Hepatic stellate cell (primary cell): ENCODE results near the gene INO80.
"Not testable (repeated sequence)": the region's sequence is repeated elsewhere in the genome, so short reads cannot be mapped to it uniquely, and the experiment has no call there.

Source experiments
- DNase-seq: peaks from one replicate; pipeline ENCODE4 v3.0.0; 2011; ENCODE audit warnings: low spot score

The INO80 gene

GRCh38 chr15:41116116-41116961 lies at the start of gene INO80:
TSS of gene INO80 (minus strand) at chr15:41116280. CDS start at chr15:41096310, 19,970 bp downstream.
- peak; percentile 94 for DNase-seq

DNA sequence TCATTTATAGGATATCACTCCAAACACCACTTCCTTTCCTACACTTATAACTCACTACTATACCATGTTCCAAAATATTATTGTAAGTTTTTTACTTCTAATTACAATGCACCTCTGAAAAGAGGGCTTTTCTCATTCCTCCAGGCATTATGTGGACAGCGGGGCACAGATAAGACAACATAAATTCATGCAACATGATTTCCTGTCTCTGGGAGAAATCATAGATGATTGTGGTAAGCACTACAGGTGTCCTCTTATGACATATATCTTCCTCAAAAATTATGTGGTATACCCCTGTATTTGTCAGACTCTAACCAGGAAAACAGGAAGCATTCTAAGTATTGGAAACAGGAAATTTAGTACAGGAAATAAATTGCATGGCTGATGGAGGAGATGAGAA lies 45.7 kb upstream of the INO80 start:
- no peak for DNase-seq

DNA sequence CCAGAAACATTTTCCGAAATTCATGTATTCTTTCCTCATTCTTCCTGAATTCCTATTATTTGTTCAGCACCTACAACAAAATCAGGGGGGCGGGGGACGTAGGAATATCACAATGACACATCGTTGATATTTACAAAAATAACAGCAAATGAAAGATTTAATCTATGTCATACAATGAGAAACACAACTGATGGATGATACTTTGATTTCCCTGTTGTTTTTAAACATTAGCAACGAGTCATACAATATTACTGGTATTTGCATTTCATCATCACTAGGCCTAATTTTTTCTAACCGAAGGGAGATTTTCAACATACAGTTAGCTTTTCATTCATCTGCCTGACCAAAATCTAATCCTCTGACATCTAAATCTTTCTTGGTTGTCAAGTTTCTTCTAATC lies 45.3 kb upstream of the INO80 start:
- no peak for DNase-seq

DNA sequence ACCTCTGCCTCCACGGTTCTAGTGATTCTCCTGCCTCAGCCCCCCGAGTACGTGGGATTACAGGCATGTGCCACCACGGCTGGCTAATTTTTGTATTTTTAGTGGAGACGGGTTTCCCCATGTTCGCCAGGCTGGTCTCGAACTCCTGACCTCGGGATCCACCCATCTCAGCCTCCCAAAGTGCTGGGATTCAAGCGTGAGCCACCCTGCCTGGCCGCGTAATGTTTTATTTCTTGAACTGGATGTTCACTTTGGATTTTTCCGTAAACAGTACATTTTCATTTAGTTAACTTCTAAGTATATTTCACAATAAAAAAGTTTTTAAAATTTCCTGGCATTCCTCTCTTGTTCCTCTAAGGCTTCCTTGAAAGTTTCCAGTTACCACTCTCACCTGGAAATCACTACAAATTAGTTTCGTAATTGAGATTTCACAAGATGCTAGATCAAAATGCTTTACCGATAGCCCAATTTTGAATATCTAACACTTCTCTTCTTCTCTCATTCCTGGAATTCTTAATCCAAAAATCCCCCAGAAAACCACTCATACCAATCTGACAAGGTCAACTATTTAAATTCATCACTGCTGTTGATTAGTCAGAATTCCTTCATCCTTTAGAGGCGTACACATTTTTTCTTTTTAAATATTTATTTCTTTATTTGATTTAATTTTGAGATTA lies 44.7 kb upstream of the INO80 start:
- no peak for DNase-seq

DNA sequence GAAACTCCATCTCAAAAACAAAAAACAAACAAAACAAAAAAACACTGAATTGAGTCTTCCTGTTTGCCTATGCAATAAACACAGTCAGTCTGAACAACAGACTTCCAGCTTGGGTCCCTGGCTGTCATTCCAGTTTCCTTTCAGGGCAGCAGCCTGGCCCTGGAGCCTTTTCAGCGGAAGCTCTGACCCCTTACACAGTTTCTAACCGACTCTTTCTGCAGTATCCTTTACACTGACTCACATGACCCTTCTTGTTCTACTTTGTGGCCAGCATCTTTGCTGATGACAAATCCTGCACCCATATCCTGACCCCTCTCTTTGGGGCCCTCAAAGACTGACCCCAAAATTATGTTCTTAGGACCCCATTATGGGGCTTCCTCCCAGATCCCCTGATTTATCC lies 38.3 kb upstream of the INO80 start:
- DNase-seq: peak; percentile 35

DNA sequence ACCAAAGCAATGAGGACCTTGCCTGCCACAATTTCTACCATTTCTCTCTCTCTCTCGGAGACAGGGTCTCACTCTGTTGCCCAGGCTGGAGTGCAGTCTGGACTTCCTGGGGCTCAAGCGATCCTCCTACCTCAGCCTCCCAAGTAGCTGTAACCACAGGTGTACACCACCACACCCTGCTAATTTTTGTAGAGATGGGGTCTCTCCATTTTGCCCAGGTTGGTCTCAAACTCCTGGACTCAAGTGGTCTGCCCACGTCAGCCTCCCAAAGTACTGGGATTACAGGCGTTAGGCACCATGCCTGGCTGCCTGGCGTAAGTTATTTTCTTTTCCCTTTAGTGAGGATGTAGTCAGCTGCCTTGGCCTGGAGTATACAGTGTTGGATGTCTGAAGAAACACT lies 37.7 kb upstream of the INO80 start:
- DNase-seq: no peak

DNA sequence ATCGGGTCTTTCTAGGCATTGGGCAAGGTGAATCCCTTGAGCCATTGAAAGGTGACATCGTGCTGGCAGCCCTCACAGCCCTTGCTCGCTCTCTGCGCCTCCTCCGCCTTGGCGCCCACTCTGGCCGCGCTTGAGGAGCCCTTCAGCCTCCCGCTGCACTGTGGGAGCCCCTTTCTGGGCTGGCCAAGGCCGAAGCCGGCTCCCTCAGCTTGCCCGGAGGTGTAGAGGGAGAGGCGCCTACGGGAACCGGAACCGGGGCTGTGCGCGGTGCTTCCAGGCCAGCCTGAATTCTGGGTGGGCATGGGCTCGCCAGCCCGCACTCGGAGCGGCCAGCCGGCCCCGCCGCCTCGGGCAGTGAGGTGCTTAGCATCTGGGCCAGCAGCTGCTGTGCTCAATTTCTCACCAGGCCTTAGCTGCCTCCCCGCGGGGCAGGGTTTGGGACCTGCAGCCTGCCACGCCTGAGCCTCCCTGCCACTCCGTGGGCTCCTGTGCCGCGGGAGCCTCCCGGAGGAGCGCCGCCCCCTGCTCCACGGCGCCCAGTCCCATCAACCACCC lies 35.4 kb upstream of the INO80 start:
- no peak for DNase-seq

GRCh38 chr15:41150279-41150678 lies 34.2 kb upstream of the INO80 start:
- DNase-seq: no peak

DNA sequence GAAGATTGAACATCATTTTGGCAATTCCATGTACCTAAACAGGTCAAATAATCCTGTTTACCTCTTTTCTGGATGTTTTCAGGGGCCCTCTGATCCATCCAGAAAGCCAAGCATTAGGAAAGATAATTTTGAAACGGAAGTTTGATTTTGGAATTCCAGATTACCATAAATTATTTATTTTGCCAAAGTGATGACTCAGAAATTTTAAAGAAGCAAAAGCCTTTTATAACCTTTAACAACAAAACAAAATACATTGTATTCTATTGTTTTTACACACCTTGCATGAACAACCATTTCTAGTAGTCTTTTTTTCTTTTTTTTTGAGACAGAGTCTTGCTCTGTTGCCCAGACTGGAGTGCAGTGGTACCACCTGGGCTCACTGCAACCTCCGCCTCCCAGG lies 32.0 kb upstream of the INO80 start:
- DNase-seq: no peak

- no peak for DNase-seq
These were observed 23.5 kb upstream of the INO80 start for GRCh38 chr15:41139619-41140018.

- not testable (repeated sequence) for DNase-seq
These were observed 23.0 kb upstream of the INO80 start for GRCh38 chr15:41139112-41139511.

- not testable (repeated sequence) for DNase-seq
These were observed 19.5 kb upstream of the INO80 start for GRCh38 chr15:41135580-41135979.

DNA sequence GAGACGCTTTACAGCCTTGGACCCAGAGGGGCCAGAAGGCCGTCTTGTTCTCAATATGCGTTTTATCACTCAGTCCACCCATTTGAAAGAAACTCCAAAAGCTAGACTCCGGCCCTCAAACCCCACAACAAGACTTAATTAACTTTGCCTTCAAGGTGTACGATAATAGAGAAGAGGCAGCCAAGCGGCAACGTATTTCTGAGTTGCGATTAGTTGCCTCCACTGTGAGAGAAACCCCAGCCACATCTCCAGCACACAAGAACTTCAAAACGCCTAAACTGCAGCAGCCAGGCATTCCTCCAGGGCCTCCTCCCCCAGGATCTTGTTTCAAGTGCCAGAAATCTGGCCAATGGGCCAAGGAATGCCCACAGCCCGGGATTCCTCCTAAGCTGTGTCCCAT lies 17.4 kb upstream of the INO80 start:
- no peak for DNase-seq

DNA sequence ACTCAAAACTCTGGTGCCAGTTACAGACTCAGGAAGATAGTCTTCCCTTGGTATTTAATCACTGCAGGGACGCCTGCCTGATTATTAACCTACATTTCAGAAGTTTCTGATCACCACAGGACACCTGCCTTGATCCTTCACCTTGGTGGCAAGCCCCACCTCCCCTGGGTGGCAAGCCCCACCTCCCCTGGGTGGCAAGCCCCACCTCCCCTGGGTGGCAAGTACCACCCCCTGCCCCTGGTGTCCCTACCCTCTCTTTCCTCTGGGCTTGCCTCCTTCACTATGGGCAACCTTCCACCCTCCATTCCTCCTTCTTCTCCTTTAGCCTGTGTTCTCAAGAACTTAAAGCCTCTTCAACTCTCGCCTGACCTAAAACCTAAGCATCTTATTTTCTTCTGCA lies 16.0 kb upstream of the INO80 start:
- DNase-seq: not testable (repeated sequence)

- no peak for DNase-seq
These were observed 12.3 kb upstream of the INO80 start for GRCh38 chr15:41128174-41128902.

- DNase-seq: no peak
These were observed 10.0 kb upstream of the INO80 start for GRCh38 chr15:41125931-41126642.

DNA sequence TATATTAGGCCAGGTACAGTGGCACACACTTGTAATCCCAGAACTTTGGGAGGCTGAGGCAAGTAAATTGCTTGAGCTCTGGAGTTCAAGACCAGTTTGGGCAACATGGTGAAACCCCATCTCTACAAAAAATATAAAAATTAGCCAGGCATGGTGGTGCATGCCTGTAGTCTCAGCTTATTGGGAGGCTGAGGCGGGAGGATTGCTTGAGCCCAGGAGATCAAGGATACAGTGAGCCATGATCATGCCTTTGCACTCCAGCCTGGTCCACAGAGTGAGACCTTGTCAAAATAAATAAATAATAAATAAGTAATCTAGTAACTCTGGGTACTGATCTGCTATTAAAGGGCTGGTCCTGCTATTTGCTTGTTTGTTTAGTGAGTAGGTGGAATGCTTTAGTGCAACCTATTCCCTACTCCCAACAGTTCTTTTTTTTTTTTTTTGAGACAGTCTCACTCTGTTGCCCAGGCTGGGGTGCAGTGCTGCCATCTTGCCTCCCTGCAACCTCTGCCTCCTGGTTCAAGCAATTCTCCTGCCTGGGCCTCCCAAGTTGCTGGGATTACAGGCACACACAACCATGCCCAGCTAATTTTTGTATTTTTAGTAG lies 9.1 kb upstream of the INO80 start:
- DNase-seq: no peak

DNA sequence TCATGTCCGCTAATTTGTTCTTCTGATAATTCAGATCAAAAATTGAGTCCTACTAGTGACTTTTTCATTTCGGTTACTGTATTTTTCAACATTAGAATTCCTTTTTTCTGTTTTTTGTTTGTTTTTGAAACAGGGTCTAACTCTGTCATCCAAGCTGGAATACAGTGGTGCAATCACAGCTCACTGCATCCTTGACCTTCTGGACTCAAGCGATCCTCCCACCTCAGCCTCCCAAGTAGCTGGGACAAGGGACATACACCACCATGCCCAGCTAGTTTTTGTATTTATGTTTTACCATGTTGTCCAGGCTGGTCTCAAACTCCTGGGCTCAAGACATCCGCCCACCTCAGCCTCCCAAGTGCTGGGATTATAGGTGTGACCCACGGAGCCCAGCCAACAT lies 8.0 kb upstream of the INO80 start:
- no peak for DNase-seq

GRCh38 chr15:41122849-41123248 lies 6.8 kb upstream of the INO80 start:
- DNase-seq: no peak

- DNase-seq: no peak
These were observed 5.9 kb upstream of the INO80 start for GRCh38 chr15:41121951-41122350.

DNA sequence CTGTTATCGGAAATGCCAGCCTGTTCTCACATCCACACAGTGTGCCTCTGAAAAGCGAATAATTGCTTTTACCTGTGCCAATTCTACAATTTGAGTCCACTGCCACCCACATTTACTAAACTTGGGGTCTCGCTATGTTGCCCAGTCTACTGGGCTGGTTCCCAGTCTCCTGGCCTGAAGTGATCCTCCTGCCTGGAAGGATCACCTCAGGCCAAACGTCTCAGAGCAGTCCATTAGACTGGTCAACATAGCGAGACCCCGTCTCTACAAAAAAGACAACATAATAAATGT lies 827 bp upstream of the INO80 start:
- DNase-seq: no peak

DNA sequence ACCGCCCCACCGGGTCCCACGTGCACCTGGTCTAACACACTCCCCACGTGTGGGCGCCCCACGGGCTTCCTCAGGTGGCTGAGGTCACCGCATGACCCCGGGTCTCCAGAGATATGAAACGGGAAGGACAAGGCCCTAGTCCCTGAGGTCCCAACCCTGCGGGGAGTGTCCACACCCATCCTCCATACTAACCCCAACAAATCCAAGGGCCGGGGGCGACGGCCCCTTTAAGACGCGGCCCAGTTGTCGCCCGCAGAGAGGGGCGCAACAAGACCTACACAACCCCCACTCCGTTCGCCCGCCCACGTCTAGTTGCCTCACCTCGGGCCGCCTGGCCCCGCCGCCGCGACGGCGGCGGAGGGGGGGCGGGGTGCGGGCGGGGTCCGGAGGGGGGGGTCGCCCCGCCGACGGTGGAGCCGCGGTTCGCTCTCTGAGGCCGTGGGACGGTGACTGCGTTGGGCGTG lies 396 bp downstream of the INO80 start:
- DNase-seq: no peak
